Large intestine (tissue), 12 donors: ENCODE measurements around the gene GEMIN8. TPM values are rescaled to one million over a fixed set of nuclear protein-coding genes. Genes with fewer than 3 reads are reported as not detected.

Experiments
- DNase-seq, 2 donors: peaks; one replicate each; pipeline versions ENCODE4 v3.0.0 to v3.0.0-alpha.2; 2013
- H3K27ac ChIP-seq: one replicate; pipeline ENCODE4 v1.5.1; 2013; ENCODE audit warnings: low read length
- H3K27me3 ChIP-seq: 2 replicates; pipeline ENCODE4 v1.6.1; 2013; ENCODE audit warnings: low read length; ENCODE audit not compliant: control insufficient read depth, insufficient read depth
- H3K36me3 ChIP-seq: 2 replicates; pipeline ENCODE4 v1.6.1; 2013; ENCODE audit warnings: low read length; ENCODE audit not compliant: control insufficient read depth, insufficient read depth
- H3K4me1 ChIP-seq: one replicate; pipeline ENCODE4 v1.6.1; 2013; ENCODE audit warnings: low read length; ENCODE audit not compliant: control insufficient read depth, insufficient read depth
- H3K4me3 ChIP-seq: one replicate; pipeline ENCODE4 v1.5.1; 2013; ENCODE audit warnings: low read length
- H3K9me3 ChIP-seq: one replicate; pipeline ENCODE4 v1.6.1; 2013; ENCODE audit warnings: mild to moderate bottlenecking, low read depth, low read length, moderate library complexity; ENCODE audit not compliant: control insufficient read depth
- WGBS: methylation state at CpG from one replicate; pipeline ENCODE4 v1.1.5; 2013; ENCODE audit warnings: low lambda C conversion rate; ENCODE audit not compliant: insufficient coverage; 5-methylcytosine and 5-hydroxymethylcytosine counted together
- long read RNA-seq, 11 donors: transcript quantifications; one replicate each; lab custom pipeline, GENCODE V29; 2026
- polyA plus RNA-seq: library from polyadenylated mRNA; unstranded; fragments of 120-200 nt; gene quantifications from one replicate; pipeline ENCODE4 v1.2.1, GENCODE V29; 2013

GEMIN8 gene, protein sequence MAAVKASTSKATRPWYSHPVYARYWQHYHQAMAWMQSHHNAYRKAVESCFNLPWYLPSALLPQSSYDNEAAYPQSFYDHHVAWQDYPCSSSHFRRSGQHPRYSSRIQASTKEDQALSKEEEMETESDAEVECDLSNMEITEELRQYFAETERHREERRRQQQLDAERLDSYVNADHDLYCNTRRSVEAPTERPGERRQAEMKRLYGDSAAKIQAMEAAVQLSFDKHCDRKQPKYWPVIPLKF
- polyA plus RNA-seq, result 19.6 TPM
- long read RNA-seq, donor 1, result 0 reads
- long read RNA-seq, donor 2, partial matches to known transcripts, result 0 of 3 reads
- long read RNA-seq, donor 2, other reads (novel, unspliced or antisense), result 0 of 3 reads
- long read RNA-seq, donor 3, transcript GEMIN8-203 (4 exons, 1,119 nt), result major isoform, 8 of 13 reads
- long read RNA-seq, donor 3, partial matches to known transcripts, result 5 of 13 reads
- long read RNA-seq, donor 3, other reads (novel, unspliced or antisense), result 0 of 13 reads
- long read RNA-seq, donor 4, result 0 reads
- long read RNA-seq, donor 5, result 0 reads
- long read RNA-seq, donor 6, partial matches to known transcripts, result 0 of 9 reads
- long read RNA-seq, donor 6, other reads (novel, unspliced or antisense), result 6 of 9 reads
- long read RNA-seq, donor 7, partial matches to known transcripts, result 0 of 2 reads
- long read RNA-seq, donor 7, other reads (novel, unspliced or antisense), result 0 of 2 reads
- long read RNA-seq, donor 8, transcript GEMIN8-203 (4 exons, 1,119 nt), result major isoform, 5 of 5 reads
- long read RNA-seq, donor 8, partial matches to known transcripts, result 0 of 5 reads
- long read RNA-seq, donor 8, other reads (novel, unspliced or antisense), result 0 of 5 reads
- long read RNA-seq, donor 9, partial matches to known transcripts, result 0 of 7 reads
- long read RNA-seq, donor 9, other reads (novel, unspliced or antisense), result 6 of 7 reads
- long read RNA-seq, donor 10, transcript GEMIN8-203 (4 exons, 1,119 nt), result major isoform, 7 of 7 reads
- long read RNA-seq, donor 10, partial matches to known transcripts, result 0 of 7 reads
- long read RNA-seq, donor 10, other reads (novel, unspliced or antisense), result 0 of 7 reads
- long read RNA-seq, donor 11, result 0 reads

DNA sequence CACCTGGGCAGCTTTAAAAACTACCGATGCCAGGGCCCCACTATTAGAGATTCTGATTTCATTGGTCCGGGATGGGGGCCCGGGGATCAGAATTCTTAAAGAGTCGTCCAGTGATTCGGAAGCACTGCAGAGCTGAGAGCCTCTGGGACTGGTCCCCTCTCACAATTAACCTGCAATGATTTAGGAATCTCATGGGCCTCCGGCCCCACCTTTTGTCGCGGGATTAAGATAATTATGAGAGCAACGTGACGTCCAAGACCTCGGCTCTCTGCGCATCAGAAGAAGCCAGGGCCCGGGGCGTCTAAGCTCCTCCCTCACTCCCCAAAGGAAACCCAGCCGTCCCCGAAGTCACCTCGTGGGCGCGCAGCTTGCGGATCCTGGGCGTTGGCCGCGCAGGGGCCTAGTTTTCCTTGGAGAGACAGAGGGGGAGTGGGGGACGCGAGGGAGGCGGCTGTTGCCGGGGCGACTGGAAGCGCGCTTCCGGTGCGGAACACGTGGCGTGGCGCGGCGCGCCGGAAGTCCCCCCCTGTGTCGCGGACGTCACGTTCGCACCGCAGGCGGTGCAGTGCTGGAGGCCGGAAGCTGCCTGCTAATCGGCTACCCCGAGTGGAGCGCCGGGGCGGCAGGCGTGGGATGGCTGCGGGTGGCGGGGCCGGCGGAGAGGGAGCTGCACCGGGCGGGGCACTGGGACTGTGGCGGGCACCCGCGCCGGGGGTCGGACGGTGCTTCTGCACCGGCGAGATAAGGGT, at the start of gene GEMIN8:
Gene GEMIN8 (minus strand): TSS at position 468 of the 749 bp plus-strand sequence. CDS start 8,414 bp downstream, outside the sequence.
- peak; percentile 90 to 92 for DNase-seq
- no peaks in the 10 kb centered on the region for H3K9me3 ChIP-seq
- H3K27ac ChIP-seq, result peak within 1 kb of the TSS; percentile 82
- no peaks in the 10 kb centered on the region for H3K4me1 ChIP-seq
- WGBS, result no CpG with 5 or more reads among the region's 67 CpGs
- H3K36me3 ChIP-seq, result no peaks in the 10 kb centered on the region
- no peaks in the 10 kb centered on the region for H3K27me3 ChIP-seq
- H3K4me3 ChIP-seq, result peak within 1 kb of the TSS; percentile 81

DNA sequence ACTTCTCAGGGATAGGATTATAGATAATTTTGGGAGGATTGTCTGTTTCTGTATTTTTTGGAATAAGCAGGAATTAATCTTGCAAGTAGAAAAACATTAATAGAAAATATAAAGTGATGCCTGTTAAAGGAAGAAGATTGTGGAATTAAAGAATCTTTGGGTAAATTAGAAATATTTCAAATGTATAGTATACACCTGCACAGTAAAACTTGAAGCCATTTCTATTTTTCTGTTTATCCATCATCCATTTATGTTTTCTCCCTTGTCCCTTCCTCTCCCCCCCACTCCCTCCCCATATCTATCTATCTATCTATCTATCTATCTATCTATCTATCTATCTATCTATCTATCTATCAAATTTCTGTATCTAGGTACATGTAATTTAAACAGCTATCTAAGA, 46.9 kb upstream of the GEMIN8 start:
- no peak overlapping the region for H3K4me3 ChIP-seq
- DNase-seq, result no peak
- H3K27ac ChIP-seq, result no peak overlapping the region
- no peaks in the 10 kb centered on the region for H3K4me1 ChIP-seq
- H3K27me3 ChIP-seq, result no peaks in the 10 kb centered on the region
- H3K9me3 ChIP-seq, result no peaks in the 10 kb centered on the region
- no peaks in the 10 kb centered on the region for H3K36me3 ChIP-seq

GRCh38 chrX:14073556-14073955, 43.9 kb upstream of the GEMIN8 start:
- Histone ChIP-seq H3K4me3 (no peak overlapping the region), H3K27ac (no peak overlapping the region), H3K36me3 (no peaks in the 10 kb centered on the region), H3K9me3 (no peaks in the 10 kb centered on the region), H3K4me1 (no peaks in the 10 kb centered on the region), H3K27me3 (no peaks in the 10 kb centered on the region)
- DNase-seq, result no peak

DNA sequence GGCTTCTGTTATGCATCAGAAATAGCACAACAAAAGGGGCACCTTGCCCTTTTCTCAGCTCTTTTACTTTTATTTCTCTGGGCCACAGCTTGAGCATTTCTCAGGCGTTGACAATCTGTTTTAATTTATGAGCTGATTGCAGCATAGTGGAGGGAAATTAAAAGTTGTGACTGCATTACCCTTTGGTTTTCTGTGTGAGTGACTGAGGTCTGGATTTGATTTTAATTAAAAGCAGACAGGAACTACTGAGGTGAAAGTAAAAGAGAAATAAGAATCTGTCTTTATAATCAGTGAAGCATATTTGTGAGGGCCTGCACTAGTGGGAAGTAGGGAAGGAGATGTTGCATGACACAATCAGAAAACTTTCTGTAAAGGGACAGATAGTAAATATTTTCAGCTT, 43.4 kb upstream of the GEMIN8 start:
- Histone ChIP-seq H3K27ac (no peak overlapping the region), H3K27me3 (no peaks in the 10 kb centered on the region), H3K4me1 (no peaks in the 10 kb centered on the region), H3K36me3 (no peaks in the 10 kb centered on the region), H3K4me3 (no peak overlapping the region), H3K9me3 (no peaks in the 10 kb centered on the region)
- no peak for DNase-seq
- WGBS, result no CpG with 5 or more reads among the region's 1 CpG

GRCh38 chrX:14065800-14066199, 36.1 kb upstream of the GEMIN8 start:
- no peaks in the 10 kb centered on the region for H3K36me3 ChIP-seq
- H3K27ac ChIP-seq, result no peak overlapping the region
- no CpG with 5 or more reads among the region's 21 CpGs for WGBS
- DNase-seq, result no peak
- no peak overlapping the region for H3K4me3 ChIP-seq
- H3K4me1 ChIP-seq, result peaks cover 5% of the 10 kb centered on the region
- H3K27me3 ChIP-seq, result no peaks in the 10 kb centered on the region
- no peaks in the 10 kb centered on the region for H3K9me3 ChIP-seq

- Histone ChIP-seq H3K4me3 (no peak overlapping the region), H3K9me3 (no peaks in the 10 kb centered on the region), H3K4me1 (peaks cover 5% of the 10 kb centered on the region), H3K36me3 (no peaks in the 10 kb centered on the region), H3K27me3 (no peaks in the 10 kb centered on the region), H3K27ac (no peak overlapping the region)
- peak; percentile 49 to 75 for DNase-seq
- no CpG with 5 or more reads among the region's 19 CpGs for WGBS
These were observed 35.1 kb upstream of the GEMIN8 start for GRCh38 chrX:14064626-14065432.

GRCh38 chrX:14062524-14062923, 32.8 kb upstream of the GEMIN8 start:
- H3K4me3 ChIP-seq, result no peak overlapping the region
- DNase-seq, result no peak
- H3K27ac ChIP-seq, result no peak overlapping the region
- H3K36me3 ChIP-seq, result no peaks in the 10 kb centered on the region
- peaks cover 5% of the 10 kb centered on the region for H3K4me1 ChIP-seq
- 60% methylated on average over 1 of the region's 1 CpG for WGBS
- H3K9me3 ChIP-seq, result no peaks in the 10 kb centered on the region
- no peaks in the 10 kb centered on the region for H3K27me3 ChIP-seq

DNA sequence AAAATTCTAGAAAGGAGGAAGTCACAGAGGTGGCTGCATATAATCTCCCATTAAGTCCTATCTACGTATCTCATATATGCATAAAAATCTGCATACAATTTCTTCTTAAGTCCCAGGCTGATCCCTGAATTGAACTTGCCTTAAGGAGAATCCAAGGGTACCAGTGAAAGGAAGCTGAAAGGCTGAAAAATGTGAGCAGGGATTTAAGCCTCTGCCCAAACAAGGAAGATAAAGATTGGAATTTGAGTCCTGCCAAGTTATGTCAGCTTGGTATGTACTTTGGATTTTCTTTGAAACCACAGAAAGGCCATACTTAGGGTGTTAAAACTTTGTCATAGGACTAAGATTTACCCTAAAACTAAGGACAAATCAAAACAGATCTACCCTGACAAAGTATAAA, 26.5 kb upstream of the GEMIN8 start:
- Histone ChIP-seq H3K4me3 (no peak overlapping the region), H3K9me3 (no peaks in the 10 kb centered on the region), H3K4me1 (no peaks in the 10 kb centered on the region), H3K27ac (no peak overlapping the region), H3K27me3 (no peaks in the 10 kb centered on the region), H3K36me3 (no peaks in the 10 kb centered on the region)
- no CpG with 5 or more reads among the region's 1 CpG for WGBS
- DNase-seq, result no peak

DNA sequence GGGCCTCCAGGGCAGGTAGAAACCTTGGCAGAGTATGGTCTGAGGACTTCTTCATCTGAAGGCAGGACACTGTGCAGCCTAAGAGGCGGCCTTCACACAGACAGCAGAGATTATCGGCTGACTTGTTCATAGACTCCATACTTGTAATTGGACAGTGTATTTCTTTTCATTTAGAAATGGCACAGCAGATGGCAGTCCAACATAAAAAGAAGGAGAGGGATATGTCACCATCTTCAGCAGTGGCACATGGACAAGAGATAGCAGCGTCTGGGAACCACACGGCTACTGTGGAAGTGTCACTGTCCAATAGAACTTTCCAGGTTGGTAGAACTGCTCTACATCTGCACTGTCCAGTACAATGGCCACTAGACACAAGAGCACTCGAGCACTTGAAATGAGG, 21.7 kb upstream of the GEMIN8 start:
- Histone ChIP-seq H3K4me1 (no peaks in the 10 kb centered on the region), H3K27ac (no peak overlapping the region), H3K36me3 (no peaks in the 10 kb centered on the region), H3K9me3 (no peaks in the 10 kb centered on the region), H3K4me3 (no peak overlapping the region), H3K27me3 (no peaks in the 10 kb centered on the region)
- WGBS, result no CpG with 5 or more reads among the region's 5 CpGs
- DNase-seq, result no peak
